Adipocyte (in vitro differentiated cells): ENCODE measurements around the gene GNG7.

ENCODE experiments used
- DNase-seq: peaks from one replicate; pipeline ENCODE4 v3.0.0-alpha.2; 2015; ENCODE audit warnings: low read depth
- H3K27me3 ChIP-seq: replicated peaks from 2 replicates; pipeline ENCODE4 v1.7.0; 2013; ENCODE audit warnings: mild to moderate bottlenecking, low read length, moderate library complexity; ENCODE audit not compliant: control insufficient read depth, insufficient read depth
- H3K36me3 ChIP-seq: 2 replicates; pipeline ENCODE4 v1.7.0; 2013; ENCODE audit warnings: low read length, mild to moderate bottlenecking, moderate library complexity; ENCODE audit not compliant: control insufficient read depth, insufficient read depth, severe bottlenecking
- H3K4me1 ChIP-seq: 2 replicates; pipeline ENCODE4 v1.7.0; 2013; ENCODE audit warnings: mild to moderate bottlenecking, low read length, moderate library complexity; ENCODE audit not compliant: control insufficient read depth, insufficient read depth
- H3K4me3 ChIP-seq: 2 replicates; pipeline ENCODE4 v1.7.0; 2013; ENCODE audit warnings: mild to moderate bottlenecking, low read length, moderate library complexity
- H3K9ac ChIP-seq: 2 replicates; pipeline ENCODE4 v1.7.0; 2013; ENCODE audit warnings: mild to moderate bottlenecking, low read length, moderate library complexity
- H3K9me3 ChIP-seq: 2 replicates; pipeline ENCODE4 v1.7.0; 2013; ENCODE audit warnings: mild to moderate bottlenecking, low read length, moderate library complexity; ENCODE audit not compliant: control insufficient read depth

The GNG7 gene

DNA sequence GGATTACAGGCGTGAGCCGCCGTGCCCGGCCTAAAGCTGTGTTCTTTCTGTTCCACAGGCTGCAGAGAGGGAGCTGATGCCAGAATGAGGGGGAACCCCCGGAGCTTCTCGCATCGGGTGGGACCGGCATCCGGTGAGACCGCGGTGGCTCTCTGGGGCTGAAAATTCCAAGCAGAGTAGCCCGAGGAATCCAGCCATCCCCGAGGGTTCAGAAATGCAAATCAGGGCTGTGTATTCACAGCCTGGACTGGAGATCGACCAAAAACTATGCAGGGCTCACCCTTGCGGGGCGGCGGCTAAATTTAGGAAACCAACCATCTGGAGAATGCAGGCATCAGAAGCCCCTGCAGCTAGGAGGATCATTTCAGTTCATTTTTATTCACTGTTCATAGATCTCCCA is 99.2 kb downstream of the GNG7 start:
- no peaks in the 10 kb centered on the region for H3K27me3 ChIP-seq
- H3K36me3 ChIP-seq: no peaks in the 10 kb centered on the region
- peaks cover 21% of the 10 kb centered on the region for H3K4me1 ChIP-seq
- peak overlapping the region; percentile 69 for H3K4me3 ChIP-seq
- DNase-seq: peak; percentile 84
- H3K9ac ChIP-seq: peak overlapping the region; percentile 81
- no peaks in the 10 kb centered on the region for H3K9me3 ChIP-seq

DNA sequence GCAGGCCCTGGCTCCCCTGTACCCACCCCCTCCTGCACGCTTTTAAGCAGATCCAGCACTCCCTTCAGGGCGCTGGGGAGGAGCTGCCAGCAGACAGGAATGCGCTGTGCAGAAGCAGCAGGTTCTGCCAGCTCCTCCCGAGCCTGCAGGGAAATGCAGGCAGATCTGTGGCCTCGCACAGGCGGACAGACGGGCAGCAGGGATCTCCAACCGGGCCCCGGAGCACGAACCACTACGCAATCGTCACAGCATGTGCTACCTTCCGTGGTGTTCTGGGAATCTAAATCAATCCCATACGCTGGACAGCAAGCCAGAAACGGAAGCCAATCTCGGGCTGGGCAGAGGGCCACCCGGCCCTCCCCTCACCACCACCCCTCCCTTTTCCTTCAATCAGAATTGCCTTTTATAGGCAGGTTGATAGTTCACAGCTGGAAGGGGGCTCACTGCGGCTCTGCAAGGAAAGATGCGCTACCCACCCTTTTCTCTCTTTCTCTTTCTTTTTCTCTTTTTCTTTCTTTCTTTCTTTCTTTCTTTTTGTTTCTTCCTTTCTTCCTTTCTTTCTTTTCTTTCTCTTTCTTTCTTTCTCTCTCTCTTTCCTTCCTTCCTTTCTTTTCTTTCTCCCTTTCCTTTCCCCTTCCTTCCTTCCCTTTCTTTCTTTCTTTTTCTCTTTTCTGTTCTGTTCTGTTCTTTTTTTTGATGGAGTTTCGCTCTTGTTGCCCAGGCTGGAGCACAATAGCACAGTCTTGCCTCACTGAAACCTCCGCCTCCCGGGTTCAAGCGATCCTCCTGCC is 99.9 kb downstream of the GNG7 start:
- Histone ChIP-seq H3K36me3 (no peaks in the 10 kb centered on the region), H3K9me3 (no peaks in the 10 kb centered on the region), H3K4me3 (peak overlapping the region; percentile 69), H3K4me1 (peaks cover 21% of the 10 kb centered on the region), H3K9ac (peak overlapping the region; percentile 81), H3K27me3 (no peaks in the 10 kb centered on the region)
- peak; percentile 98 for DNase-seq

DNA sequence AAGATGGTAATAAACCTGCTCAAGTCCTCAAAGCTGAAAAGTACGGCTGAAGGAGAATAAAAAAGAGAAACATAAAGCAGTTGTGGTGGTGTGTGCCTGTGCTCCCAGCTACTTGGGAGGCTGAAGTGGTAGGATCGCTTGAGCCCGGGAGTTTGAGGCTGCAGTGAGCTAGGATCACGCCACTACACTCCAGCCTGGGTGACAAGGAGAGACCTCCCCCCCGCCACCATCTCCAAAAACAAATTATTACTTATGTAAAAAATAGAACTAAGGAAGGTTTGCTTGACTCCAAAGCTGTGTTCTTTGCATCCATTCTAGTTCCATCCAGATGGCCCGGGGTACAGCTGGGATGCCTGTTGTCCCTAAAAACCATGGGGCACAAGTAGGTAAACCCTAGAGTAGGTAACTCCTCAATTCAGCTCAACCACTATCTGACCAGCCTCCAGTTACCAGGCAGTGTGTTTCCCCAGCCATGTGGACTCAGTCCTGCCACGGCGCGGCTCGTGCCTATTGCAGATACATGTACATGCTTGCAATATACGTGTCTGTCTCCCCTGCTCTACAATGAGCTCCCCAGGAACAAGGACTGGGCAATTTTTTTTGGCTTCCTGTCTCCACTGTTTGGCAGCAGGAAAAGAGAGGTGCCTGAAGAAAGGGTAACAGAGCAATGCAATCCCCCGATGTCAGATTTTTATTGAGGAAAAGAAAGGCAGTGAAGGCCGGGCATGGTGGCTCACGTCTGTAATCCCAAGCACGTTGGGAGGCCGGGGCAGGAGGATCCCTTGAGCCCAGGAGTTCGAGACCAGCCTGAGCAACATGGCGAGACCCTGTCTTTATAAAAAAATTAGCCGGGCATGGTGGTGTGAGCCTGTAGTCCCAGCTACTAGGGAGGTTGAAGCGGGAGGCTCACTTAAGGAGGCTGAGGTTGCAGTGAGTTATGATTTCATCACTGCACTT is 101.3 kb downstream of the GNG7 start:
- no peaks in the 10 kb centered on the region for H3K36me3 ChIP-seq
- no peaks in the 10 kb centered on the region for H3K9me3 ChIP-seq
- H3K9ac ChIP-seq: no peak overlapping the region
- H3K27me3 ChIP-seq: no peaks in the 10 kb centered on the region
- H3K4me1 ChIP-seq: peaks cover 21% of the 10 kb centered on the region
- DNase-seq: no peak
- no peak overlapping the region for H3K4me3 ChIP-seq

DNA sequence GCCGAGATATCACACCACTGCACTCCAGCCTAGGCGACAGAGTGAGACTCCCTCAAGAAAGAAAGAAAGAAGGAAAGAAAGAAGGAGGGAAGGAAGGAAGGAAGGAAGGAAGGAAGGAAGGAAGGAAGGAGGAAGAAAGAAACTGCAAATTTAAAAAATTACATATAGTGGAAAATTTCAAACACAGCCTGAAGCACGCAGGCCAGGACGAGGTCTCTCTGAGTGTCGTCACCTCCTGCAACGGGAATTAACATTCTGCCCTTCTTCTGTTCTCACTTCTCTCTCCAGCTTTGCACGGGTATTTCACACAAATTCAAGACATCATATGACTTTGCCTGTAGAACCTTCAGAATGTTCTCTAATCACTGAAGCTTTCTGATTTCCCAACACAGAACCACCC is 108.2 kb downstream of the GNG7 start:
- H3K9me3 ChIP-seq: peaks cover 5% of the 10 kb centered on the region
- DNase-seq: no peak
- peaks cover 3% of the 10 kb centered on the region for H3K4me1 ChIP-seq
- no peaks in the 10 kb centered on the region for H3K36me3 ChIP-seq
- H3K4me3 ChIP-seq: no peak overlapping the region
- H3K27me3 ChIP-seq: peaks cover 6% of the 10 kb centered on the region
- no peak overlapping the region for H3K9ac ChIP-seq

DNA sequence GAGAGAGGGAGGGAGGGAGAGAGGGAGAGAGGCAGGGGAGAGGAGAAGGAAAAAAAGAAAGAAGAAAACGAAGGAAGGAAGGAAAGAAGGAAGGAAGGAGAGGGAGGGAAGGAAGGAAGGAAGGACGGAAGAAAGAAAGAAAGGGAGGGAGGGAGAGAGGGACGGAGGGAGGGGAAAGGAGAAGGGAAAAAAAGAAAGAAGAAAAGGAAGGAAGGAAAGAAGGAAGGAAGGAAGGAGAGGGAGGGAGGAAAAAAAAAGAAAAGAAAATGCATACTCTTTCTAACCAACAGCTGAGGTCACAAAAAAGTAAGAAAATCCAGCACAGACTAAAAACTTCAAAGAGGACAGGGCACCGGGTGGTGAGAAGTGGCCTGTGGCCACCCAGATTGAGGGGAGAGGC is 109.7 kb downstream of the GNG7 start:
- H3K9ac ChIP-seq: no peak overlapping the region
- no peaks in the 10 kb centered on the region for H3K36me3 ChIP-seq
- H3K27me3 ChIP-seq: peaks cover 6% of the 10 kb centered on the region
- no peak for DNase-seq
- peaks cover 9% of the 10 kb centered on the region for H3K4me1 ChIP-seq
- H3K9me3 ChIP-seq: peaks cover 5% of the 10 kb centered on the region
- no peak overlapping the region for H3K4me3 ChIP-seq

DNA sequence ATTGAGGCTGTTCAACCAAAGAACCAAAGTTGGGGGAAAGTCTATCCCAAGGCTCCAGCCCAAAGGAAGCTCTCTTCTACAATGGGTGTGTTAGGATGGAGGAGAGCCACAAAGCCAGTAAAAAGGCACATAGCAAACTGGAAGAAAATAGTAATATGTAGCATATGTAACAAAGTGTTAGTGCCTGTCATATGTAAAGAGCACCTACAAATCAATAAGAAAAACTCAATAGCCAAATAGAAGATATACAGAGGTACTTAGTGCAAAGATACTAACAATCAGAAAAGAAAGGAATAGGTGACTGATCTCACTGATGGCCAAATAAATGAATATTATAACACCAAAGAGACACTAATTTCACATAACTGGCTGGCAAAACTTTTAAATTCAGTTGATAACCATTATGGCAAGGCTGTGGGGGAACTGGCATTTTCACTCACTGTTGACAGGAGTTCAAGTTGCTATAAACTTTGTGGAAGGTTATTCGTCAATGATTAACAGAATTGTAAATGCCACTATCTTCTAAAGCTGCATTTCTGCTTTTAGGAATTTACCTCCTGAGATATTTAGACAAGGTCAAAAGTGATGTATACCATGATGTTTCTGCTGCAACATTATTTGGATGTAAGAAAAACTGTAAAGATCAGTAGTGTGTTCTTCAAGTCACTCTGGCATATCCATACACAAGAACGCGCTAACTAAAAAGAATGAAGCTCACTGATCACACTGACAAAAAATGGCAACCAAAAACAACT is 110.8 kb downstream of the GNG7 start:
- Histone ChIP-seq H3K27me3 (peaks cover 6% of the 10 kb centered on the region), H3K36me3 (no peaks in the 10 kb centered on the region), H3K4me1 (peaks cover 11% of the 10 kb centered on the region), H3K4me3 (no peak overlapping the region), H3K9ac (no peak overlapping the region), H3K9me3 (peaks cover 5% of the 10 kb centered on the region)
- DNase-seq: no peak

DNA sequence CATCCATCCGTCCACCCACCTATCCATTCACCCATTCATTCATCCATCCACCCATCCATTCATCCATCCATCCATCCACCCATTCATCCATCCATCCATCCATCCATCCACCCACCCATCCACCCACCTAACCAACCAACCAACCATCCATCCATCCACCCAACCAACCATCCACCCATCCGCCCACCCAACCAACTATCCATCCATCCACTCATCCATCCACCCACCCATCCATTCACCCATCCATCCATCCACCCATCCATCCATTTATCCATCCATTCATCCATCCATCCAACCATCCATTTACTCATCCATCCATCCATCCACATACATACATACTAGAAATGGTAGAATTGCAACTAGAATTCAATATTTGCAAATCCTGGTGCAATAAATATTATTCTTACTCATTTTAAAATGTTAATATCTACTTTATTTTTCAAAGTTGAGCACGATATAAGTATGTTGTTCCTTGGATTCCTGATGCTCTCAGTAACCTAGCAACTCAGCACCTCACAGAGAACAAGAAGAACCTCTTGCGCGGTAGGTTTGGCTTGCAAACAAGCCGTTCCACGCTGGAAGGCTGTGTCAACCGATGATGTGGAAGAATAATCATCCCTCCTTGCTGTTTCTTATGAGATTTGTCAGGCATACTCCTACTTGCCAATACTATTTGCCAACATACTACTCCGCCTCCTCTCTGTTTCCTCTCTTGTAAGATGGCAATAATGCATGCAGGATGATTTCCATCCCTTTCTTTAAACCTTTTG is 111.7 kb downstream of the GNG7 start:
- peaks cover 6% of the 10 kb centered on the region for H3K27me3 ChIP-seq
- peaks cover 5% of the 10 kb centered on the region for H3K9me3 ChIP-seq
- H3K4me1 ChIP-seq: peaks cover 11% of the 10 kb centered on the region
- H3K36me3 ChIP-seq: no peaks in the 10 kb centered on the region
- no peak overlapping the region for H3K4me3 ChIP-seq
- no peak overlapping the region for H3K9ac ChIP-seq
- no peak for DNase-seq

DNA sequence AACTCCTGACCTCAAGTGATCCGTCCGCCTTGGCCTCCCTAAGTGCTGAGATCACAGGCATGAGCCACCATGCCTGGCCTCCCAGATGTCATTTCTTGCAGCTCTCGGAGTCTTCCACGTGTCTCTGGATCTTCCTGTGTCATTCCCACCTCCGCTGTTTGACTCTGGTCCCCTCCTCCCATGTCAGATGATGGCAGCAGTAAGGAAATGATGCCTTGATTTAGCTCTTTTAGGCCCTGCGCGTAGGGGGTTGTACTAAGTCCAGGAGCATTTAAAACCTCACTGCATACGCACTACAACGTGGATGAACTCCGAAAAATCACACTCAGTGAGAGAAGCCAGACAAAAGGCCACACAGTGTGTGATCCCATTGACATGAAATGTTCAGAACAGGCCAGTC is 113.1 kb downstream of the GNG7 start:
- Histone ChIP-seq H3K9me3 (peaks cover 5% of the 10 kb centered on the region), H3K9ac (no peak overlapping the region), H3K4me1 (peaks cover 11% of the 10 kb centered on the region), H3K4me3 (no peak overlapping the region), H3K36me3 (no peaks in the 10 kb centered on the region), H3K27me3 (peaks cover 6% of the 10 kb centered on the region)
- DNase-seq: no peak

DNA sequence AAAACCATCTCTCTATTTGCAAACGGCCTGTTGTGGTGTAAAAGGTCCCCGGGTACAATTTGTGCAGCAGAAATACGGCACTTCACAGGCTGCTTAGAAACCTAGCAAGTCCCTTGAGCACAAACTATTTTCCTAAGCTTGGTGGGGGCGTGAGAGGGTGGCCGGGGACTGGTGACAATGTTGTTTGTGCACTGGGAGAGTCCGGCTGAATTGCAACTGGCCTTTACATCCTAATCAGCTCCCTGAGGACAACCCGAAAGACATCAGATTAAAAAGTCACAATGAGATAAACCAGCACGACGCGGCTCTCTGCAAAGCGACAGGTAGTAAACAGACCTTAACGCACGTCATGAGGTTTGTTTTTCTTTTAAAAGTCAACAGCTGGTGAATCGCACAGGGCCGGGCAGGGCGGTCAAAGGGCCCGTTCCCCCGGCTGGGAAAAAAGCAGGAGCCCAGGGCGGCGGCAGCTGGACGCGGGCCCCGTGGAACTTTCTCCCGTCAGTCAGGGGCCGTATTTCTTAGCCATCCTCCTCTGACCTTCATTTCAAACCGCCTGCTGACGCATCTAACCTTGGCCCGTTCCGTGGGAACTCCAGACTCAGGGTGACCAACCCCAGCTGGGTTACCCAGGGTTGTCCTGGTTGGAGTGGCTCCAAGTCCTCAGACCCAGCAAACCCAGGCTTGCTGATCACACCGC is 114.3 kb downstream of the GNG7 start:
- Histone ChIP-seq H3K9me3 (peaks cover 5% of the 10 kb centered on the region), H3K36me3 (no peaks in the 10 kb centered on the region), H3K27me3 (peaks cover 6% of the 10 kb centered on the region), H3K9ac (no peak overlapping the region), H3K4me3 (peak overlapping the region; percentile 8), H3K4me1 (peaks cover 11% of the 10 kb centered on the region)
- DNase-seq: no peak

DNA sequence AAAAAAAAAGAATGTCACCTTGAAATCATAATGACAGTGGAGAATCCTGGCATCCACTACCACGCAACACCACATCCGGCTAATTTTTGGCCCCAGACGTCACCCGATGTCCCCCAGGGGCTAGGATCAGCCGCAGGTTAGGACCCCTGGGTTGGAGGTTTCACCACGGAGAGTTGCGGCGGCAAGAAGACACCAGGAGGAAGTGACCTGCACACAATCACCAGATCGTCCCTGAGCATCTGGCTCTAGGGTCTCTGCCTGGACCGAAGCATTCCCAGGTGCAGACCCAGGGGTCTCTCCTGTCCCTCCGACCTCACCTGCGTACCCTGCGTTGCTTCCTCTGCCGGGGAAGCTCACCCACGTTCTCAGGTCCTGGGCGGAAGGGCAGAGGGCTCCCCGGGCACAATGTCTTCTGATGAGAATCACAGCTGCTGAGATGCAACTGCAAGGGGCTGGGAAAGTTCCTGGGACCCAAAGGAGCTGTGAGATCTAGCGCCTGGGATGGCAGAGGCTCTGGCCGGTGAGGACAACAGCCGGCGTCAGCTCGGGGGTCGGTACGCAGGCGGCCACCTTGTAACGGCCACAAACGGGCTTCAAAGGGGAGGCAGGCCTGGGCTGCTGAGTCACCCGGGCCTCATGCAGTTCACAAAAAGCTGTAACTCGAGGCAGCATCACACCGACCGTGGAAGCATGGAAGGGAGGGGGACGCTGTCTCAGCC is 115.3 kb downstream of the GNG7 start:
- Histone ChIP-seq H3K9ac (no peak overlapping the region), H3K27me3 (peaks cover 4% of the 10 kb centered on the region), H3K9me3 (peaks cover 5% of the 10 kb centered on the region), H3K36me3 (no peaks in the 10 kb centered on the region), H3K4me1 (peaks cover 11% of the 10 kb centered on the region), H3K4me3 (no peak overlapping the region)
- DNase-seq: no peak
